Stimulated activated naive B cell treated with anti-CD40 and anti-IgM and Interleukin-4, amounts not matched to agents 10 μg/mL and 1 μg/mL and 100 μg/mL, for 72 hours (primary cell): ENCODE measurements around the gene DNER.
"Not testable (repeated sequence)": the region's sequence is repeated elsewhere in the genome, so short reads cannot be mapped to it uniquely, and the experiment has no call there.

Source experiments
- ATAC-seq, 2 donors: fragments of 150-1000 bp; cut with Tn5 transposase; replicated peaks; 2 replicates each; pipeline ENCODE4 v1.10.0; 2021; ENCODE audit warnings: moderate library complexity in 1 of 2
- DNase-seq: peaks from one replicate; pipeline ENCODE4 v3.0.0; 2021
- H3K27ac Mint-ChIP-seq: one replicate; pipeline ENCODE4 v1.8.0; 2022; ENCODE audit warnings: mild to moderate bottlenecking, mixed read lengths
- H3K27me3 Mint-ChIP-seq, 2 donors: one replicate each; pipeline ENCODE4 v1.8.0; 2022; ENCODE audit warnings: mixed read lengths in 2 of 2
- H3K36me3 Mint-ChIP-seq, 2 donors: one replicate each; pipeline ENCODE4 v1.8.0; 2022; ENCODE audit warnings: mixed read lengths in 2 of 2, mild to moderate bottlenecking in 1 of 2
- H3K4me1 Mint-ChIP-seq, 2 donors: one replicate each; pipeline ENCODE4 v1.8.0; 2022; ENCODE audit warnings: mixed read lengths in 2 of 2, mild to moderate bottlenecking in 1 of 2
- H3K4me3 Mint-ChIP-seq, 2 donors: one replicate each; pipeline ENCODE4 v1.8.0; 2022; ENCODE audit warnings: mild to moderate bottlenecking in 2 of 2, mixed read lengths in 2 of 2, moderate library complexity in 1 of 2
- H3K9me3 Mint-ChIP-seq, 2 donors: one replicate each; pipeline ENCODE4 v1.8.0; 2022; ENCODE audit warnings: mixed read lengths in 2 of 2, mild to moderate bottlenecking in 1 of 2

Gene DNER

GRCh38 chr2:229519655-229520430 is 194.5 kb downstream of the DNER start:
- Mint-ChIP-seq H3K4me3 (no peak overlapping the region), H3K27ac (no peak overlapping the region), H3K4me1 (no peaks in the 10 kb centered on the region), H3K27me3 (peaks cover 2 to 5% of the 10 kb centered on the region in 2 donors), H3K9me3 (no peaks in the 10 kb centered on the region), H3K36me3 (no peaks in the 10 kb centered on the region)
- ATAC-seq (peak; percentile 54 to 57), DNase-seq (no peak)

DNA sequence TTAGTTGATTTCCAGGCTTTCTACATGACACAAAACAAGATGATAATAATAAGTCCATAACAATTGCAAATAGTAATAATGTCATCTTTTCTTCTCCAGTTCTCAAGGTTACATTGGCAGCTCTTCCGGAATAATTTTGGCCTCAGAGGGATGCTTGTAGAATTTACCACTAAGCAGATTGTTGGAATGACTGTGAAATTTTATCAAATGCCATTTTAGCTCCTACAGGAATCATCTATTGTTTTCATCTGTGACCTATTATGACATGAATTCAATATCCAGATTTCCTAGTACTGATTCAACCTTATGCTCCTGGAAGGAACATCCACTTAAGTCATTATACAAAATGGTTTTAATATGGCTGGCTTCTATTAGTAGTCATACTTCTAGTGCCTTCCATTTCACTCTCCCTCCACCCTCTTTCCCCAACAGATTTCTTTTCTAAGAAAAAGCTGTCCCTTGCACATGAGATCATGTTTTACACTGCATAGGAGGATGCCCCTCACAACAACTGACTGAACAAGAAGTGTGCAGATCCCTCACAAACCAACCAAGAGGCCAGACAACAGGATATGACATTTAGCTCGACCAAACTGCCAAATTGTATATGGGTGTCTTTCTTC is 200.0 kb downstream of the DNER start:
- H3K4me1 Mint-ChIP-seq: no peaks in the 10 kb centered on the region
- no peak overlapping the region for H3K4me3 Mint-ChIP-seq
- ATAC-seq (no peak), DNase-seq (no peak)
- no peaks in the 10 kb centered on the region for H3K9me3 Mint-ChIP-seq
- H3K36me3 Mint-ChIP-seq: no peaks in the 10 kb centered on the region
- peaks cover 0 to 6% of the 10 kb centered on the region in 2 donors for H3K27me3 Mint-ChIP-seq
- H3K27ac Mint-ChIP-seq: no peak overlapping the region

- H3K4me3 Mint-ChIP-seq: no peak overlapping the region
- no peaks in the 10 kb centered on the region for H3K4me1 Mint-ChIP-seq
- DNase-seq (no peak), ATAC-seq (no peak)
- H3K27me3 Mint-ChIP-seq: peaks cover 0 to 6% of the 10 kb centered on the region in 2 donors
- no peaks in the 10 kb centered on the region for H3K9me3 Mint-ChIP-seq
- H3K27ac Mint-ChIP-seq: no peak overlapping the region
- no peaks in the 10 kb centered on the region for H3K36me3 Mint-ChIP-seq
Measured at GRCh38 chr2:229511524-229511923, 202.8 kb downstream of the DNER start.

- H3K27me3 Mint-ChIP-seq, ATAC-seq, DNase-seq, H3K4me3 Mint-ChIP-seq, H3K27ac Mint-ChIP-seq, H3K9me3 Mint-ChIP-seq, H3K36me3 Mint-ChIP-seq, H3K4me1 Mint-ChIP-seq: not testable (repeated sequence)
Measured at GRCh38 chr2:229506699-229507098, 207.7 kb downstream of the DNER start.

GRCh38 chr2:229501051-229501794 is 213.1 kb downstream of the DNER start:
- H3K4me1 Mint-ChIP-seq: no peaks in the 10 kb centered on the region
- H3K36me3 Mint-ChIP-seq: no peaks in the 10 kb centered on the region
- peaks cover 4 to 12% of the 10 kb centered on the region in 2 donors for H3K9me3 Mint-ChIP-seq
- ATAC-seq (no peak), DNase-seq (no peak)
- no peak overlapping the region for H3K27ac Mint-ChIP-seq
- H3K27me3 Mint-ChIP-seq: no peaks in the 10 kb centered on the region
- H3K4me3 Mint-ChIP-seq: no peak overlapping the region

GRCh38 chr2:229492034-229492433 is 222.3 kb downstream of the DNER start:
- Mint-ChIP-seq H3K27me3 (no peaks in the 10 kb centered on the region), H3K4me1 (no peaks in the 10 kb centered on the region), H3K9me3 (peaks cover 4 to 6% of the 10 kb centered on the region in 2 donors), H3K4me3 (no peak overlapping the region), H3K36me3 (no peaks in the 10 kb centered on the region), H3K27ac (no peak overlapping the region)
- no peak for DNase-seq
- ATAC-seq: no peak

DNA sequence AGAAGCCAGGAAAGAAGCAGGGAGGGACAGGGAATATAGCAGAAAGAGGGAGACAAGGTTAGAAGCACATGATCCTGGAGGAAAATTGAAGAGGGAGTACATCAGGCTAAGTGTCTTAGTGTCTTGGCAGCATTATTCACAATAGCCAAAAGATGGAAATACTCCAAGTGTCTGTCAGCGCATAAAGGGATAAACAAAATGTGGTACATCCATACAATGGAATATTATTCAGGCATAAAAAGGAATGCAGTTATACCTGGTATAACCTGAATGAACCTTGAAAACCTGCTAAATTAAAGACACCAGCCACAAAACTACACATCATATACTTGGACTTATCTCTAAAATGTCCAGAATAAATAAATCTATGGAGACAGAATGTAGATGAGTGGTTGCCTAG is 224.2 kb downstream of the DNER start:
- no peak overlapping the region for H3K4me3 Mint-ChIP-seq
- no peaks in the 10 kb centered on the region for H3K4me1 Mint-ChIP-seq
- no peak overlapping the region for H3K27ac Mint-ChIP-seq

DNA sequence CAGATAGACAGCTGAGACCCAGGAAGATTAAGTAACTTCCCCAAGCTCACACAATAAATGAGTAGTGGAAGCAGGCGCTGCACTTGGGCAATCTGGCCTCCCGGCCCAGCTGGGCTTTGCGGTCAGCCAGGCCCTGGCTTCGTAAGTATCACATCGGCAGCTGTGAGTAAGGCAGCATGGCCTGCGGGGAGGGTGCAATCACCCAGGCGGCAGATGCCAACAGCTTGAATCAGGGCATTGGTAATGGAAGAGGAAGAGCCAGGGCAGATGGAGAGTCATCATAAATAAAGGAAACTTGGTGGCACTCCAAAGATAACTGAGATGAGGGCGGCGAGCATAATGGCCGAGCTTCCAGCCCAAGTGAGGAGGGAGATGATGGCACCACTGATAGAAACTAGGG is 225.3 kb downstream of the DNER start:
- no peaks in the 10 kb centered on the region for H3K27me3 Mint-ChIP-seq
- DNase-seq (no peak), ATAC-seq (no peak)
- no peaks in the 10 kb centered on the region for H3K36me3 Mint-ChIP-seq
- no peaks in the 10 kb centered on the region for H3K4me1 Mint-ChIP-seq
- no peak overlapping the region for H3K27ac Mint-ChIP-seq
- H3K9me3 Mint-ChIP-seq: peaks cover 4 to 6% of the 10 kb centered on the region in 2 donors
- no peak overlapping the region for H3K4me3 Mint-ChIP-seq

More for the DNA sequence above, 224.2 kb downstream of the DNER start:
- no peaks in the 10 kb centered on the region for H3K36me3 Mint-ChIP-seq
- DNase-seq (no peak), ATAC-seq (no peak)
- peaks cover 4 to 6% of the 10 kb centered on the region in 2 donors for H3K9me3 Mint-ChIP-seq
- no peaks in the 10 kb centered on the region for H3K27me3 Mint-ChIP-seq

DNA sequence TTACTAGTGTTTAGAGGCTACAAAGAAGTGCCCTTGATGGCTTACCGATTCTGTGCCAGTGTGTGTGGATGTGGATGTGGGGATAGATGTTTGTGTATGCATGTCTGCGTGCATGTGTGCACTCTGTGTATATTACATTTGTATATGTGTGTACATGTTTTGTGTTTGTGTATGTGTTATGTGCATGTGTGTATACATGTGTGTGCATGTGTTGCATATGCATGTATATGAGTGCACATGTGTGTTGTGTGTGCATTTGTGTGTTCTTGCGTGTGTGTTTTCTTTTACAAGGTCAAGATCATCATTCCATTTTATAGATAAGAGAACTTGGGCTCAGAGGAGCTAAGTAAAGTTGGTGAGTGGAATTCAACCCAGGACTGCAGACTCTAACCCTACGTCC is 226.1 kb downstream of the DNER start:
- H3K9me3 Mint-ChIP-seq: peaks cover 4 to 6% of the 10 kb centered on the region in 2 donors
- no peaks in the 10 kb centered on the region for H3K27me3 Mint-ChIP-seq
- no peaks in the 10 kb centered on the region for H3K4me1 Mint-ChIP-seq
- H3K27ac Mint-ChIP-seq: no peak overlapping the region
- DNase-seq (no peak), ATAC-seq (no peak)
- H3K4me3 Mint-ChIP-seq: no peak overlapping the region
- H3K36me3 Mint-ChIP-seq: no peaks in the 10 kb centered on the region

DNA sequence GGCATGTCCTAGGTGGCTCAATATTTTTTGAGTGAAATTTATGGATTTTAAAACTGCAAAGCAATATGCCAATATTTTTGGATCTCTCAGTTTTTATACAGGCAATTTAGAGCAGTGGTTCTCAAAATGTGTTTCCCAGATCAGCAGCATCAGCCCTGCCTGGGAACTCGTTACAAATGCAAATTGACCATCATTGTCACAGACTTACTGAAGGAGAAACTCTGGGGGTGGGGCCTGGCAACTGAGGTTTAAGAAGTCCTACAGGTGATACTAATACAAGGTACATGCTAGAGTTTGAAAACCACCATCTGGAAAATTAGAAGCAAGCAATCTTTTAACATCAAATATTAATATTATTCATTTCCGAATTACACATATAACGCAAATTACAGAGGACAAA is 227.7 kb downstream of the DNER start:
- Mint-ChIP-seq H3K4me1 (no peaks in the 10 kb centered on the region), H3K27me3 (no peaks in the 10 kb centered on the region), H3K9me3 (peaks cover 4 to 6% of the 10 kb centered on the region in 2 donors), H3K36me3 (no peaks in the 10 kb centered on the region), H3K27ac (no peak overlapping the region), H3K4me3 (no peak overlapping the region)
- DNase-seq: no peak
- ATAC-seq: no peak

DNA sequence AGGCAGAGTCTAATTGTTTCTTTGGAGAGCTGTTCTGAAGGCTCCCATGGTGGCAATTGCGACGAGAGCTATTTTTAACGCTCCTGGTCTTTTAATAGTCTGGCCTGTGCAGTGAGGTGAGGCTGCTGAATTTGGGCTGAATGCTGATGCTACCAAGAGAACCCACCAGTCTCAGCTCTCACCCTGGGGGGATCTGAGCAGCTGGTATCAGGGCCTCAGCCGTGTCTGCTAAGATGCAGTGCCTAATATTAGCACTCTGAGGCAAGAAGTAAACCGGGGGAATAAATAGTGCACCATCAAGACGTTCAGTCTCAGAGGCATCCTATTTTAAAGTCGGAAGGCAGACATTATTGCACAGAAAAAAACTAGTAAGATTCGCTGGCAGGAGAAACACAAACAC is 228.5 kb downstream of the DNER start:
- no peaks in the 10 kb centered on the region for H3K36me3 Mint-ChIP-seq
- H3K9me3 Mint-ChIP-seq: peaks cover 3 to 6% of the 10 kb centered on the region in 2 donors
- ATAC-seq: no peak
- H3K27me3 Mint-ChIP-seq: no peaks in the 10 kb centered on the region
- H3K4me1 Mint-ChIP-seq: no peaks in the 10 kb centered on the region
- DNase-seq: no peak
- no peak overlapping the region for H3K27ac Mint-ChIP-seq
- no peak overlapping the region for H3K4me3 Mint-ChIP-seq

DNA sequence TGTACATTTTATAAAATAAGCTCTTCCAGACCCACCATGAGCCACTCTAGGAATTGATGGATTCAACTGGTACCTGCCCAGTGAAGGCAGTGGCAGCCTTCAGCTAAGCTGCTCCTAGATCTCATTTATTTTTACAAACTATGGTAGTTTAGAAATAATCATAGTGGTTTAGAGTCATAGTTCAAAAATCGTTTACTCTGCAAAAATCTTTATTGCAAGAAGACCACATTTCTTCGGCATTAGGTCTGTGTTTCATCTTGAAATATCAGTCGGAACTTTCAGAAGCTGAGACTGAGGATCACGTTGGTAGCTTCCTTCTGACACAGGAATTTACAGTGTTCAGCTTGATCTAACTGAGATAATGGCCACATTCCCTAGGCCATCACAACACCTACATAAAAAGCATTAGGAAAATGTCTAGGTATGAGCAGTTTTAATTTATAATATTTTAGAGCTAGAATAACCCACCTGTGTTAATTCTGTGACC is 237.0 kb downstream of the DNER start:
- Mint-ChIP-seq H3K9me3 (peaks cover 0 to 4% of the 10 kb centered on the region in 2 donors), H3K27me3 (peaks cover 3 to 15% of the 10 kb centered on the region in 2 donors), H3K36me3 (no peaks in the 10 kb centered on the region), H3K4me1 (no peaks in the 10 kb centered on the region), H3K27ac (no peak overlapping the region), H3K4me3 (no peak overlapping the region)
- DNase-seq (no peak), ATAC-seq (no peak)

DNA sequence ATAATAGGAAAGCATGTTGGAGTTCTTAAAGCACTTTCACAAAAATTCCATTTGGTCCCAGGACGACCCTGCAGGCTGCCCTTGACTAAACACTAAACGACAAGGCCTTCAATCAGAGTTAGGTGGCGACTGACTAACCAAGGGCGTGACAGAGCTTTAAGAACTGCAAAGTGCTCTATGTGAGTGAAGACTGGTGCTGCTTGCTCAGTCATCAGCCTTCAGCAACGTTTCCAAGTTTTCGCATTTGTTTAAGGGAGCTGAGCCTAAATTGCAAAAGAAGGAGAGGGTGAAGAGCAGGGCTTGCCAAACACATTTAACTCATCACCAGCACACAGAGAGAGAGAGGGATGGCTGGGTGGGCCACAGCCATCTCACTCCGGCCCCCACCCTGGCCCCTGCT is 238.6 kb downstream of the DNER start:
- DNase-seq: no peak
- Mint-ChIP-seq H3K4me1 (no peaks in the 10 kb centered on the region), H3K4me3 (no peak overlapping the region), H3K9me3 (peaks cover 0 to 4% of the 10 kb centered on the region in 2 donors), H3K36me3 (no peaks in the 10 kb centered on the region), H3K27me3 (peaks cover 3 to 15% of the 10 kb centered on the region in 2 donors), H3K27ac (no peak overlapping the region)
- ATAC-seq: no peak

- Mint-ChIP-seq H3K9me3 (peaks cover 0 to 3% of the 10 kb centered on the region in 2 donors), H3K4me3 (no peak overlapping the region), H3K4me1 (no peaks in the 10 kb centered on the region), H3K36me3 (no peaks in the 10 kb centered on the region), H3K27me3 (peaks cover 3 to 15% of the 10 kb centered on the region in 2 donors), H3K27ac (no peak overlapping the region)
- no peak for ATAC-seq
- DNase-seq: no peak
Measured at GRCh38 chr2:229474125-229474524, 240.2 kb downstream of the DNER start.
